ENCODE data around the gene KLHL15.
A peak's percentile ranks its signal among the peaks of the same experiment; 100 is the strongest.
"Not testable (repeated sequence)": the region's sequence is repeated elsewhere in the genome, so short reads cannot be mapped to it uniquely, and the experiment has no call there.

Gene KLHL15

DNA sequence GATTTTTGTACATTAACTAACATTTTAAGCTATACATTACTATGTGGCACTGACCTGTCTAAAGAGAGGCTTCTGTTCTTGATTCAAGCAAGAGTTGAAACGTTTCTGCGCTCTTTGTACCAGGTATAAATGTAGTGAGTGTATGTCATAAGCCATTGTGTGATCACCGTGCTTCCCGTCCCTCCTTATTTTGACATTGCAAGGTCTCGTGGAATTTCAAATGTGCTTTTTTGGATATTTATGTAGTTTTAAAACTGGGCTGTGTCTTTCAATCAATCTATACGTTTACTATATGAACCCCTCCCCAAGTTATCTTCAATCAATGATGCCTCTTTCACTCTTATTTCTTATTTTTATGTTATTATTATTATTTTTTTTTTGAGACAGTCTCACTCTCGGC lies at the start of gene KLHL15:
KLHL15 (minus strand) TSS at position 101 of the 400 bp plus-strand sequence. CDS start 20,493 bp downstream, outside the sequence.
- DNase-seq = no peak

GRCh38 chrX:24069877-24070276 lies 42.9 kb upstream of the KLHL15 start:
- DNase-seq = no peak

DNA sequence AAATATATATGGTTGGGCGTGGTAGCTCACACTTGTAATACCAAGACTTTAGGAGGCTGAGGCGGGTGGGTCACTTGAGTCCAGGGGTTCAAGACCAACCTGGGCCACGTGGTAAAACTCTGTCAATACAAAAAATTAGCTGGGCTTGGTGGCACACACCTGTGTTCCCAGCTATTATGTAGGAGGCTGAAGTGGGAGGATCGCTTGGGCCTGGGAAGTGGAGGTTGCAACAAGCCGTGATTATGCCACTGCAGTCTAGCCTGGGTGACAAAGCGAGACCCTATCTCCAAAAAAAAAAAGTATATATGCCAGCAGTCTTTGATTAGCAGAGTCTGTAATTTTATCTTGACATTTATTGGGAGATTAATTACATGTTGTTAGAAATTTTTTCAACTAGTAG lies 36.5 kb upstream of the KLHL15 start:
- no peak for DNase-seq

DNA sequence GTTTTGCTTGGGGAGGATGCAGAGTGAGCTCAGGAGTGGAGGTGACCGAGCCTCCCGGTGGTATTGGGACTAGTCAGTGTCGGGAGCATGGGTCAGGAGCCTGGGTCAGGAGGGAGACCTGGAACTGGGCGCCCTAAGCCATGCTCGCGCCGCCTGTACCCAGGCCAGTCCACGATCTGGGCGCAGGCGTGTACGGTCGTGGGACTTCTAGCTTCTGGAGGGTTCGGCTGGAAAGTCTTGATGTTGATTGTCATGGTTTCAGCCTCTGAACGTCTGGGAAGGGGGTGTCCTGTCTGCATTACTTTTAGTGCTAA lies 28.0 kb upstream of the KLHL15 start:
- no peak for DNase-seq

DNA sequence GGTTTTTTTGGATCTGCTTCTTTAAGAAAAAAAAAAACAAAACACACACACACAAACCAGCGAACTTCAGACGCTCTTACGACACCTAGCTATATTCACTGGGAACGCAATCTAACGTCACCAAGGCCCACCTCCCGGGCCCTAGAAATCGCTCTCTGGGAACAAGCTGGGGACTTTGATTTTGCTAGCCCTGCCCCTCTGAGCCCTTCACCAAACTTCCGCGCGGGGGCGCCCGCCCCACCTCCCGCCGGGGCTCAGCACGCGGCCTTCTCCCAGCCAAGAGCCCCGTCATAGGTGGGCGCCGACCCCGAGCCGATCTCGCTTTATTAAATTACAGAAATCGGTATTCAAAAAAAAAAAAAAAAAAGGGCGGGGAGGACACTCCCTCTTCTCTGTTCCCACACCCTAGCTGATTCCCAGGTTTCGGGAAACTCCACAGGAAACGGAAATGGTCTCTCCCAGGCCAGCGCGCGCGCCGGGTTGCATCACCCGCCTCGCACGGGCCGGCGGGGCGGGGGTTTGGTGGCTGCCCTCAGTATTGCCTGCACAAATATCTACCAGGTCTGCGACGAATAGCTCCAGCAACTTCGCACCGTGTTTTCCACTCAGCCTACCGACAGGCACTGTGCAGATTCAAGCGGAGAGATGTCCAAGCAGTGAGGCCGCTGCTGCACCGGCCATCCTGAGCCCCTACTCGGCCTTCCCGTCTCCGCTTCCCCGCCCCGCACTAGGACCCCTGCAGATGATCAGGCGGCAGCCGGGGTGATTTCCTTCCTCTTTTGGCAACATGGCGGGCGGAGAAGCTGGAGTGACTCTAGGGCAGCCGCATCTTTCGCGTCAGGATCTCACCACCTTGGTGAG lies 27.4 kb upstream of the KLHL15 start, which contains the start of gene EIF2S3:
EIF2S3 (plus strand) TSS at position 775 of the 861 bp plus-strand sequence; CDS start at position 788, 13 bp downstream.
- DNase-seq = peak; percentile 92

GRCh38 chrX:24050522-24051318 lies 23.7 kb upstream of the KLHL15 start:
- DNase-seq = not testable (repeated sequence)

DNA sequence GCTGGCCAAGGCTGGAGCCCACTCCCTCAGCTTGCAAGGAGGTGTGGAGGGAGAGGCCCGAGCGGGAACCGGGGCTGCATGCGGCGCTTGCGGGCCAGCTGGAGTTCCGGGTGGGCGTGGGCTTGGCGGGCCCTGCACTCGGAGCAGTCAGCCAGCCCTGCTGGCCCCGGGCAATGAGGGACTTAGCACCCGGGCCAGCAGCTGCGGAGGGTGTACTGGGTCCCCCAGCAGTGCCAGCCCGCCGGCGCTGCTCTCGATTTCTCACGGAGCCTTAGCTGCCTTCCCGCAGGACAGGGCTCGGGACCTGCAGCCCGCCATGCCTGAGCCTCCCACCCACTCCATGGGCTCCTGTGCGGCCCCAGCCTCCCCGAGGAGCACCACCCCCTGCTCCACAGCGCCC lies 22.7 kb upstream of the KLHL15 start:
- not testable (repeated sequence) for DNase-seq

DNA sequence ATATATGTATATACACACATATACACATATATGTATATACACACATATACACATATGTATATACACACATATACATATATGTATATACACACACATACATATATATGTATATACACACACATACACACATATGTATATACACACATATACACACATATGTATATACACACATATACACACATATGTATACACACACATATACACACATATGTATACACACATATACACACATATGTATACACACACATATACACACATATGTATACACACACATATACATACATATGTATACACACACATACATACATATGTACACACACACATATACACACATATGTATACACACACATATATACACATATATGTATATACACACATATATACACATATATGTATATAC lies 19.1 kb upstream of the KLHL15 start:
- DNase-seq = not testable (repeated sequence)

DNA sequence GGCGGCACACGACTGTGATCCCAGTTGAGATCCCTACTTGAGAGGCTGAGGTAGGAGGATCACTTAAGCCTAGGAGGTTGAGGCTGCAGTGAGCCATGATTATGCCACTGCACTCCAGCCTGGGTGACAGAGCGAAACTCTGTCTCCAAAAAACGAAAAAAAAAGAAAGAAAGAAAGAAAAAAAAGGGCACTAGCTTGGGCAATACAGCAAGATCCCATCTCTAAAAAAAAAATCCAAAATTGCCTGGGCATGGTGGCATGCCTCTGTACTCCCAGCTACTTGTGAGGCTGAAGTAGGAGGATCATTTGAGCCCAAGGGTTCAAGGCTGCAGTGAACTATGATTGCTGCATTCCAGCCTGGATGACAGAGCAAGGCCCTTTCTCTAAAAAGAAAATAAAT lies 10.7 kb upstream of the KLHL15 start:
- no peak for DNase-seq

DNA sequence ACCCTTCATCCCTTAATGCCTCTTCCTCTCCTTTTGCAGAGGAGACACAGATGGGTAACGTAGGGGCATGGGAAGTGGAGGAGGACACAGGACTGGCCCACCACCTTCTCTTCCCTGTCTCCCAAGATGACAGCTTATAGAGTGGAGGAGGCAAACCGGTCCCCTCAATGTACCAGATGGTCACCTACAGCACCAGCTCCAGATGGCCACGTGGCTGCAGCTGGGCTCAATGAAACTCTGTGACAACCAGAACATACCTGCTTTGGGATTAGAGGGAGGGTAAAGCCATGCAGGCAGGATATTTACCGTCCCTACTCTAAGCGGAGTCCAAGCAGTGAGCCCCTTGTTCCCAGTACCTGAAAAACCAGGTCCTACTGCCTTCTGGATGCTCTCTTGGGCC lies 7.5 kb upstream of the KLHL15 start:
- DNase-seq = no peak

- no peak for DNase-seq
These were observed 3.6 kb upstream of the KLHL15 start for GRCh38 chrX:24030597-24030996.

DNA sequence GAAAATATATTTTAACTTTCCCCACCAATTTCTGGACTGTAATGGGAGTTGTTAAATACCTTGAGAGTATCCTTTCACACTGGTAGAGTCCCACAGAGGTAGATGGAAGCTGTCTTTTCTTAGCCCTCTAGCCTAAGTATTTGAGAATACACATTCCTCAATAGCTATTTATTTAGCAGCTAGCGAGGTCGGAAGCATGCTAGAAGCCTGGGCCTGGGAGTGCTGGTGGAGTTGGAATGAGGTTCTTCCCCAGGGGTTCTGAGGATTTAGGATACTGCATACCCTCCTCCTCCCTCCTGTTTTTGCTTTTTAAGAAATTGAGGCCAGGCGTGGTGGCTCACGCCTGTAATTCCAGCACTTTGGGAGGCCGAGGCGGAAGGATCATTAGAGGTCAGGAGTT lies 999 bp upstream of the KLHL15 start:
- no peak for DNase-seq

- DNase-seq = no peak
These were observed 554 bp downstream of the KLHL15 start for GRCh38 chrX:24026432-24026831.

DNA sequence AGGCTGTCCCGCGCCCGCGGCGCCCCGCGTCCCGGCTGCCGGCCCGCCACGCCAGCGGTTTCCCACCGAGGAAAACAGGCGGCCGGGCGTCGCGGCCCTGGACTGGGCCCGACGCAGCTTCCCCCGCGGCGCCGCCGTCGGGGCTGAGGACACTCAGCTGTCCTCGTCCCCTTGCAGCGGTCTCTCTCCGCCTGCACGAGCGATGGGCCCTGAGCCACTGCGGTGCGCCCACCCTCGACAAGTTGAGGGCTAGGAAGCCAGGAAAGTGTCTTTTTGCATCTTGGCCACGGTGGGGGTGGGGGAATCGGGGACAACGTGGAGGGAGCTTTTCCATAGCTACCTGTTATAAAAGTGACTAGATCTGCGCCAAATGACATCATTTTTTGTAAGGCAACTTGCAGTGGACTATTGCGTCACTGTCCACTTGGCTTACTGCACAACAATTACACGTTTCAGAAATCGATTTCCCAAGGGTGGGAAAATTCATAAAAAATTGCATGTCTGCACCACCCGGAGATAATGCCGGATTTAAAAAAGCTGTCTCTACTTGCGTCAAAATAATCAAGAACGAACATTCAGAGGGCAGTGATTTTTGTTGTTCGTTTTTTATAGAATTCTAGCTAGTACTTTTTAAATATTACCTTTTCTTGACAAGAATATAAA lies 1.1 kb downstream of the KLHL15 start:
- no peak for DNase-seq

GRCh38 chrX:24024819-24025740 lies 1.9 kb downstream of the KLHL15 start:
- peak; percentile 82 for DNase-seq

DNA sequence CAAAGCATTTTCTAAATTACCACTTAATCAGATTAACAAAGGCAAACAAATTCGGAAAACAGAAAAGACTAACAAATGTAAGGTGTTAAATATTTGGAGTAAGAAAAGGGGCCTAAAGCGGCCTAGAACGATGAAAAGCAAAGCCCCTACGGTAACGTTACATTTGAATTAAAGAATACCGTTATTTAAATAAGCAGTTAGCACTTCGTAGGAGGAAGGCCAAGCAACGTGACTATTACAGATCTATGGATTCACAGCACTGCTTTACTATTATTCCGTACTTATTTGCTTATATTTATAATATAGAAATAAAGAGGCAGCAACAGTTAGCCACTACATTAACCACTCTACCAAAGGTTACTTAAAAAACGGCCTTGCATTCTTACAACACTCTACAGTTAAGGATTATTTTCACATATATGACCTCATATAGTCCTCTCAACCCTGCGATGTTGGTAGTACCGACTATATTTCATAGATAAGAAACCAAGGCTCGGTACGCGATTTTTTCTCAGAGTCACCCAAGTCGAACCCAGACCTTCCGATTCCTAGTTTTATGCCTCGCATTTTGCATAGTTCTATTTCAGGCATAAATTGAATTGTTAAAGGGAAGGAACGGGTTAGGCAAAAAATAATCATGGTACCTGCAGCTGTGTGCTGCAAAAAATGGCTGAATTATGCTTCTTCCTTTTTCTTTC lies 2.9 kb downstream of the KLHL15 start:
- DNase-seq = no peak

DNA sequence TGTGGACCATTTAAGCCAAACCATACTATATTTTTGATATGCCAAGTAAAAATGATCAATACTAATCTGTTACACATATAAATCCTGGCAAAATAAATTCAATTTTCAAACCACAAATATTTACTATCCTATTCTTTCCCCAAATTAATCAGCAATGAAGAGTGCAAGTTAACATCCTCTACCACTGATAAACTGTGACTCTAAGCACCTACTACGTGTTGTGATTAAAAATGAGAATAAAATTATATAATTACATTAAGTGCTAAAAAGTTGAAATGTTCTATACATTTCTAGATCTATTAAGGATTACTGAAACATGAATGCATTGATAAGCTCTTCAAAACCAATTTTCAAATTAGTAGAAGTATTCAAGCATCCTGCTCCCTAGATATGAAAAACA lies 3.4 kb downstream of the KLHL15 start:
- no peak for DNase-seq

DNA sequence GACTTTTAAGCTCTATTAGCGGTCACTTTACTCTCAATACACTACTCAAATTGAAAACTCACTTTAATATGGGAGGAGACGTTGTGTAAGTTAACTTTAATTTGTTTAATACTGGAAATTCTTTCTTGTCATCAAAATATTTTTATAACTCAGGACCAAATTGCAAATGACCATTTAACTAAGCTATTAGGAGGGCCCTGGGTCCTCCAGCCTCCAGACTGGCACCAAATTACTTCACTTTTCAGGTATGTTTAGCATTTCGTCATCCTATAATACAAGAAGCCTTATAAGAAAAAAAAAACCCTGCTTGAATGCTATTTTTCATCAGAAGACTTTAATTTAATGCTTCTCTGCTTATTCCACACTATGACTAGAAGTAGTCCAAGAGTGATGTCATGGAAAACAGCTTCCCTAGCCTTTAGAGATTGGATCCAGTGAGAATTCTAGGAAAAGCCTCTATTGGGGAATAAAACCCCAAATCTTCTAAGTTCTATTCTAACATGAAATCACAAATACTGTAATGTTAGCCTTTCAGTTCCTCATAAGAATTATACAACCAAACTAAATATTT lies 6.6 kb downstream of the KLHL15 start:
- DNase-seq = no peak

- peak; percentile 39 for DNase-seq
These were observed 7.5 kb downstream of the KLHL15 start for GRCh38 chrX:24019448-24019847.

- no peak for DNase-seq
These were observed 8.2 kb downstream of the KLHL15 start for GRCh38 chrX:24018809-24019208.

DNA sequence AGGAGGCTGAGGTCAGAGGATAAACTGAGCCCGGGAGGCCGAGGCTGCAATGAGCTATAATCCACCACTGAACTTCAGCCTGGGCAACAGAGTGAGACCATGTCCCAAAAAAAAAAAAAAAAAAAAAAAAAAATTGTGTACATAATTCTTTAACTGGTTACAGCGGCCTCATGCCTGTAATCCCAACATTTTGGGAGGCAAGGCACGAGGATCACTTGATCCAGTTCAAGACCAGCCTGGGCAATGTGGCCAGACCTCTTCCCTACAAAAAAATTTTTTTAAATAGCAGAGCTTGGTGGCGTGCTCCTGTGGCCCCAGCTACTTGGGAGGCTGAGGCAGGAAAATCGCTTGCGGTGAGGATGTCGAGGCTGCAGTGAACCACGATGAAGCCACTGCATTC lies 9.3 kb downstream of the KLHL15 start:
- DNase-seq = no peak
